IPS-20b (cell line): Measurements from ENCODE around the gene FAM114A1.

ENCODE experiments used
- H3K27ac ChIP-seq: one replicate; pipeline ENCODE4 v1.5.1; 2013; ENCODE audit warnings: low read length
- H3K27me3 ChIP-seq: 2 replicates; pipeline ENCODE4 v1.6.1; 2013; ENCODE audit warnings: mild to moderate bottlenecking, low read length, inconsistent platforms; ENCODE audit not compliant: insufficient read depth
- H3K36me3 ChIP-seq: 2 replicates; pipeline ENCODE4 v1.6.1; 2013; ENCODE audit warnings: low read depth, mild to moderate bottlenecking, inconsistent platforms, low read length, moderate library complexity; ENCODE audit not compliant: insufficient read depth
- H3K4me1 ChIP-seq: 2 replicates; pipeline ENCODE4 v1.6.1; 2013; ENCODE audit warnings: mild to moderate bottlenecking, control low read depth, inconsistent platforms, low read length, moderate library complexity; ENCODE audit not compliant: insufficient read depth
- H3K4me3 ChIP-seq: 2 replicates; pipeline ENCODE4 v1.5.1; 2013; ENCODE audit warnings: mild to moderate bottlenecking, low read length, inconsistent platforms
- H3K9ac ChIP-seq: 2 replicates; pipeline ENCODE4 v1.6.1; 2013; ENCODE audit warnings: low read depth, mild to moderate bottlenecking, inconsistent platforms, low read length, moderate library complexity
- H3K9me3 ChIP-seq: 2 replicates; pipeline ENCODE4 v1.6.1; 2013; ENCODE audit warnings: mild to moderate bottlenecking, low read depth, low read length, inconsistent platforms; ENCODE audit not compliant: insufficient read depth

Gene FAM114A1

GRCh38 chr4:38834570-38834969 is 33.0 kb upstream of the FAM114A1 start:
- Histone ChIP-seq H3K36me3 (no peaks in the 10 kb centered on the region), H3K27ac (no peak overlapping the region), H3K9ac (no peak overlapping the region), H3K27me3 (no peaks in the 10 kb centered on the region), H3K4me1 (no peaks in the 10 kb centered on the region), H3K9me3 (no peaks in the 10 kb centered on the region; the same call in 1 of the 2 replicates), H3K4me3 (no peak overlapping the region)

DNA sequence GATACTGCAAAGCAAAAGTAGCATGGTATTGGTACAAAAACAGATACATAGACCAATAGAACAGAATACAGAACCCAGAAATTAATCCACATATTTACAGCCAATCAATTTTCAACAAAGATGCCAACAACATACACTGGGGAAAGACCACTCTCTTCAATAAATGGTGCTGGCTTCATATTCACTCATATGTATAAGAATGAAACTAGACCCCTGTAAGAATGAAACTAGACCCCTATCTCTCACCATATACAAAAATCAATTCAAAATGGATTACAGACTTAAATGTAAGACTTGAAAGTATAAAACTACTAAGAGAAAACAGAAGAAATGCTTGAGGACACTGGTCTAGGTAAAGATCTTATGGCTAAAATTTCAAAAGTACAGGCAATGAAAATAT is 30.3 kb upstream of the FAM114A1 start:
- H3K27ac ChIP-seq = no peak overlapping the region
- no peaks in the 10 kb centered on the region for H3K4me1 ChIP-seq
- H3K9ac ChIP-seq = no peak overlapping the region
- H3K9me3 ChIP-seq = no peaks in the 10 kb centered on the region; the same call in 1 of the 2 replicates
- no peak overlapping the region for H3K4me3 ChIP-seq
- H3K27me3 ChIP-seq = no peaks in the 10 kb centered on the region
- no peaks in the 10 kb centered on the region for H3K36me3 ChIP-seq

DNA sequence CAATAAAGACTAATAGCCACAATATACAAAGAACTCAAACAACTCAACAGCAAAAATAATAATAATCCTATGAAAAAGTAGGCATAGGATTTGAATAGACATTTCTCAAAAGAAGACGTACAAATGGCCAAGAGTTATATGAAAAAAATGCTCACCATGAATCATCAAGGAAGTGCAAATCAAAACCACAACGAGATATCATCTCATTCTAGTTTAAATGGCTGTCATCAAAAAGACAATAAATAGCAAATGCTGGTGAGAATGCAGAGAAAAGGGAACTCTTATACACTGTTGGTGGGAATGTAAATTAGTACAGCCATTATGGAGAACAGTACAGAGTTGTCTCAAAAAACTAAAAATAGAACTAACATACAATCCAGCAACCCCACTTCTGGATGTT is 29.8 kb upstream of the FAM114A1 start:
- Histone ChIP-seq H3K4me1 (no peaks in the 10 kb centered on the region), H3K27ac (no peak overlapping the region), H3K27me3 (no peaks in the 10 kb centered on the region), H3K4me3 (no peak overlapping the region), H3K9me3 (no peaks in the 10 kb centered on the region; the same call in 1 of the 2 replicates), H3K9ac (no peak overlapping the region), H3K36me3 (no peaks in the 10 kb centered on the region)

- no peaks in the 10 kb centered on the region for H3K27me3 ChIP-seq
- no peaks in the 10 kb centered on the region for H3K9me3 ChIP-seq
- no peaks in the 10 kb centered on the region for H3K4me1 ChIP-seq
- no peak overlapping the region for H3K27ac ChIP-seq
- H3K36me3 ChIP-seq = no peaks in the 10 kb centered on the region
- no peak overlapping the region for H3K4me3 ChIP-seq
- H3K9ac ChIP-seq = no peak overlapping the region
Observed at GRCh38 chr4:38842994-38843393, 24.6 kb upstream of the FAM114A1 start.

DNA sequence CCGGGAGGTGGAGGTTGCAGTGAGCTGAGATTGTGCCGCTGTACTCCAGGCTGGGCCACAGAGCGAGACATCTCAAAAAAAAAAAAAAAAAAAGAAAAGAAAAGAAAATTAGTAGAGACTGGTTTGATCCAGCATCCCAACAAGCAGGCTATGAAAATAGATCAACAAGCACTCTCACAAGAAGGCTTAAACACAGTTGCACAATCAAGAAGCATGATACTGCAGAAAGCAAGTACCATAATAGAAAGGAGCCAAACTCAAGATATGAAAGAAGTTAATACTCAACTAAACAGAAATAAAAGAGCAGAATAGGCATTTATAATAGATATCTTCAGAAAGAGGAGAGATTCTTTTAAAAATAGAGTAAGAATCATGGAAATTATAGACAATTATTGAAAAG is 21.6 kb upstream of the FAM114A1 start:
- H3K36me3 ChIP-seq = no peaks in the 10 kb centered on the region
- no peak overlapping the region for H3K9ac ChIP-seq
- no peaks in the 10 kb centered on the region for H3K9me3 ChIP-seq
- H3K27me3 ChIP-seq = no peaks in the 10 kb centered on the region
- H3K4me1 ChIP-seq = no peaks in the 10 kb centered on the region
- H3K27ac ChIP-seq = no peak overlapping the region
- no peak overlapping the region for H3K4me3 ChIP-seq

- Histone ChIP-seq H3K27ac (no peak overlapping the region), H3K4me1 (peaks cover 10% of the 10 kb centered on the region; the same call in 1 of the 2 replicates)
Observed at GRCh38 chr4:38855466-38855865, 12.1 kb upstream of the FAM114A1 start.

DNA sequence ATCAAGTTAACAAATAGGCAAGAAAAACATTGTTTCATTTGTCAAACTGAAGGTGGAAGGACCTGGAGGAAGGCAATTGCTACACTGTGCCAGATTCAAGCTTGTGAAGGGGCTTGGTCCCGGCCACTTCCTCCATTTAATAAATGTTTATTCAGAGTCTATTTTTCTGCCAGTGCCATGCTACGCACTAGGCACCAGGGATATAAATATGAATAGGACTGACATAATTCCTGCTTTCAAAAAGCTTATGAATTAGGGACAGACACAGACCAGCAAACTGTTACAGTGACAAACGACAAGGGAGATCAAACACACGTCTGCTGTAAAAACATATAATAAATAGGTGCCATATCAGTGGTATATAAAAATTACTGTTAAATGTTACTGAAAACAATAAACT is 11.6 kb upstream of the FAM114A1 start:
- no peaks in the 10 kb centered on the region for H3K27me3 ChIP-seq
- H3K36me3 ChIP-seq = no peaks in the 10 kb centered on the region
- no peak overlapping the region for H3K27ac ChIP-seq
- H3K9ac ChIP-seq = no peak overlapping the region
- no peaks in the 10 kb centered on the region for H3K9me3 ChIP-seq
- no peak overlapping the region for H3K4me3 ChIP-seq
- peaks cover 10% of the 10 kb centered on the region; the same call in 1 of the 2 replicates for H3K4me1 ChIP-seq

More at GRCh38 chr4:38855466-38855865, 12.1 kb upstream of the FAM114A1 start:
- Histone ChIP-seq H3K4me3 (no peak overlapping the region), H3K27me3 (no peaks in the 10 kb centered on the region), H3K9ac (no peak overlapping the region), H3K36me3 (no peaks in the 10 kb centered on the region), H3K9me3 (no peaks in the 10 kb centered on the region)

- Histone ChIP-seq H3K36me3 (no peaks in the 10 kb centered on the region), H3K4me3 (no peak within 1 kb of the TSS), H3K9ac (no peak within 1 kb of the TSS; the same call in 1 of the 2 replicates), H3K27ac (no peak within 1 kb of the TSS), H3K27me3 (no peaks in the 10 kb centered on the region), H3K4me1 (peaks cover 10% of the 10 kb centered on the region; the same call in 1 of the 2 replicates), H3K9me3 (no peaks in the 10 kb centered on the region)
Observed at GRCh38 chr4:38856524-38857337, 10.9 kb upstream of the FAM114A1 start, which contains the start of gene TLR6. Gene TLR6, minus strand, starts transcription at chr4:38856817. Its CDS starts 27,344 bp downstream, at chr4:38829473.

DNA sequence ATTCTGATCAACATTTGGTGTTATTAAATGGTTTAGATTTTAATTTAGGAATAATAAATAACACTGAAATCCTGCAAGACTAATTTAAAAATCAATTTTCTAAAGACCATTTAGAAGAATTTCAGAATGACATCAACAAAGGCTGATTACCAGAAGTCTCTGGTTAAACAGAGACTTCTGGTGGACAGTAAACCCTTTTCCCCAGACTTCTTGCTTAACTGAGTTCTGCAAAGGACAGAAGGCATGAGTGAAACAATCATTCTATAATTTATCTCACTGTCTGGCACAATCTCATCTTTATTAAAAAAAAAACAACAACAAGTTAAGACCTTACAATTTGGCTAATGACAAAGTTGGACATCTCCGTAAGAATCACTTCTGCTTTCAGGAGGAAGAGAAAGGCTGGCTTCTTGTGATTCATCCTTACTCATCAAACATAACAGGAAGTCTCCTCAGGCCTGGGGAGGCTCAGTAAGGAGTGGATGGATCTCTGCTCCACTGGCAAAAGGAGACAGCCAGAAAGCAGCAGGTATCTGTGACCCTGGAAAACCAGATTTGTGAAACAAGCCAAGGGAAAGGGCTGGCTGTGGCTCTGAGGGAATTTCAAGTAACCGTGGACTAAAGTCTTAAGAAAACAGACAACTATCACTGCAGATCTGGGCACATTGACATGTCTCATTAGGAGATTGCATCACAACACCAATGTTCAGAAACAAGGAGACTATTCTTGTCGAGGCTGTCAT is 10.1 kb upstream of the FAM114A1 start:
- Histone ChIP-seq H3K36me3 (no peaks in the 10 kb centered on the region), H3K9me3 (no peaks in the 10 kb centered on the region), H3K27me3 (no peaks in the 10 kb centered on the region), H3K4me3 (no peak overlapping the region), H3K27ac (no peak overlapping the region), H3K4me1 (peaks cover 10% of the 10 kb centered on the region; the same call in 1 of the 2 replicates), H3K9ac (no peak overlapping the region)

DNA sequence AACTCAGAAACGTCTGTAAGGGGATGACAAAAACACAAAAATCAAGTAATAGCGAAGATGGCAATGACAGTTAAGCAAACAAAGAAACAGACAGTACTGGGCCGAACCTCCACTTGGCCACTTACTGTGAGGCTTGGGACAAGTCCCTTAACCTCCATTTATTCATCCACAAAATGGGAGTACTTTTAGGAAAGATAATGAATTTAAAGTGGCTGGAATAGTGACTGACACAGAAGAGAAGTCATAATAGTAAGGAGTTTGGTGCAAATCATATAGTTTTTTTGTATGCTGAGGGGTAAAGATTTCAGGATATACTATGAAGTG is 9.5 kb upstream of the FAM114A1 start:
- Histone ChIP-seq H3K9me3 (no peaks in the 10 kb centered on the region), H3K4me3 (no peak overlapping the region), H3K36me3 (no peaks in the 10 kb centered on the region), H3K27ac (no peak overlapping the region), H3K4me1 (peaks cover 10% of the 10 kb centered on the region; the same call in 1 of the 2 replicates), H3K27me3 (no peaks in the 10 kb centered on the region), H3K9ac (no peak overlapping the region)

- Histone ChIP-seq H3K27me3 (no peaks in the 10 kb centered on the region), H3K36me3 (no peaks in the 10 kb centered on the region), H3K4me1 (peaks cover 10% of the 10 kb centered on the region; the same call in 1 of the 2 replicates), H3K9ac (no peak overlapping the region), H3K9me3 (no peaks in the 10 kb centered on the region), H3K27ac (no peak overlapping the region), H3K4me3 (no peak overlapping the region)
Observed at GRCh38 chr4:38859501-38859900, 8.1 kb upstream of the FAM114A1 start.
